Type B pancreatic cell (in vitro differentiated cells): ENCODE results near the gene ASMTL. TPM values are rescaled to one million over a fixed set of nuclear protein-coding genes. Genes with fewer than 3 reads are reported as not detected.
A peak's percentile ranks its signal among the peaks of the same experiment; 100 is the strongest.
"Not testable (repeated sequence)": the region's sequence is repeated elsewhere in the genome, so short reads cannot be mapped to it uniquely, and the experiment has no call there.

Experiments used
- DNase-seq: peaks from one replicate; pipeline ENCODE4 v3.0.0; 2021; ENCODE audit warnings: mixed read lengths; ENCODE audit not compliant: unreplicated experiment; ENCODE audit errors: extremely low spot score
- H3K27ac Mint-ChIP-seq: 2 replicates; pipeline ENCODE4 v1.8.0; 2021; ENCODE audit warnings: mild to moderate bottlenecking, mixed read lengths
- H3K27me3 Mint-ChIP-seq: 2 replicates; pipeline ENCODE4 v1.8.0; 2021; ENCODE audit warnings: mixed read lengths
- H3K36me3 Mint-ChIP-seq: 2 replicates; pipeline ENCODE4 v1.8.0; 2021; ENCODE audit warnings: mixed read lengths
- H3K4me1 Mint-ChIP-seq: one replicate; pipeline ENCODE4 v1.8.0; 2021; ENCODE audit warnings: mixed read lengths; ENCODE audit not compliant: unreplicated experiment
- H3K4me3 Mint-ChIP-seq: 2 replicates; pipeline ENCODE4 v1.8.0; 2021; ENCODE audit warnings: mild to moderate bottlenecking, mixed read lengths
- H3K9me3 Mint-ChIP-seq: 2 replicates; pipeline ENCODE4 v1.8.0; 2021; ENCODE audit warnings: mixed read lengths
- CTCF ChIP-seq: fragments of 200-600 bp; sonication (generic); conservative IDR thresholded peaks from 2 replicates; pipeline ENCODE4 v1.5.0; 2021; ENCODE audit warnings: antibody characterized with exemption, mild to moderate bottlenecking
- total RNA-seq: library from RNA; stranded (reverse); gene quantifications from 2 replicates; pipeline ENCODE4 v1.2.1, GENCODE V29; 2021; ENCODE audit warnings: low replicate concordance

The ASMTL gene
- total RNA-seq, 1 donor from 2014 or later, result 31.5 TPM

DNA sequence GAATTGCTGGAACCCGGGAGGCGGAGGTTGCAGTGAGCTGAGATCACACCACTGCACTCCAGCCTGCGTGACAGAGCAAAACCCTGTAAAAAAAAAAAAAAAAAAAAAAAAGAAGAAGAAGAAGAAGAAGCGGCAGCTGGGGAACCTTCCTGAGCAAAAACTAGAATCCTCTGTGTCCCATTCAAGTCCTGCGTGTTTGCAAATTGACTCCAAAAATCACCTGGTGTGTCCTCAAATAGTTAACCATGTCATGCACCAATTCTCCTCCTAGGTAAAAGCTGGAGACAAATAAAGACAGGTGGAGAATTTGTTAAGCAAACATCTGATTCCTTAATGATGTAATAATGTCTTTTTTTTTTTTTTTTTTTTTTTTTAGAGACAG lies 31.9 kb upstream of the ASMTL start:
- Mint-ChIP-seq H3K27ac (no peak overlapping the region), H3K4me1 (peaks cover 8% of the 10 kb centered on the region), H3K9me3 (no peaks in the 10 kb centered on the region), H3K27me3 (peaks cover 8% of the 10 kb centered on the region), H3K36me3 (no peaks in the 10 kb centered on the region), H3K4me3 (no peak overlapping the region)
- DNase-seq, result no peak
- TF ChIP-seq CTCF, result no peak

DNA sequence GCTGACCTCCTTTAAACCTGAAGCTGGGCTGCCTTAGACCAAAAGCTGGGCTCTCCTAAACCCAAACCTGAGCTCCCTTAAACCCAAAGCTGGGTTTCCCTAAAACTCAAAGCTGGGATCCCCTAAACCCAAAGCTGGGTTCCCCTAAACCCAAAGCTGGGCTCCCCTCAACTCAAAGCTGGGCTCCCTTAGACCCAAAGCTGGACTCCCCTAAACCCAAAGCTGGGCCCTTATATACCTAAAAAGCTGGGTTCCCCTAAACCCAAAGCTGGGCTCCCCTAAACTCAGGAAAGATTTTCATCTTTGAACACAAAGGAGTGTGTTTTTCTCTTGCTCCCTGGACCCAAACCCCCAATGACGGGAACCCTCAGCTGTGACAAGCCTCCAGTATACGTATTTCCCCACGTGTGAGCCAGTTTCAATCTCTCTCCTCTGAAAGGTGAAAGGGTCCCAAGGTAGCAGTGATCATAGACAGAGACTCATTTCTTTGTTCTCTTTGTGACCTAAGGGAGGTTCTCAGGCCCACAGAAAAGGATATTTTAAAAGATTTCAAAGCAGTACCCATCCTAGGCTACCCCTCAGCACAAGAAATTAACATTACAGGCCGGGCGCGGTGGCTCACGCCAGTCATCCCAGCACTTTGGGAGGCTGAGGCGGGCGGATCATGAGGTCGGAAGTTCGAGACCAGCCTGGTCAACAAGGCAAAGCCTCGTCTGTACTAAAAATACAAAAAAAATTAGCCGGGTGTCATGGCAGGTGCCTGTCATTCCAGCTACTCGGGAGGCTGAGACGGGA lies 31.3 kb upstream of the ASMTL start:
- Mint-ChIP-seq H3K27me3 (peaks cover 13% of the 10 kb centered on the region), H3K4me3 (no peak overlapping the region), H3K4me1 (peaks cover 8% of the 10 kb centered on the region), H3K9me3 (peaks cover 6% of the 10 kb centered on the region), H3K27ac (no peak overlapping the region), H3K36me3 (no peaks in the 10 kb centered on the region)
- DNase-seq, result peak; percentile 31
- no peak for TF ChIP-seq CTCF

DNA sequence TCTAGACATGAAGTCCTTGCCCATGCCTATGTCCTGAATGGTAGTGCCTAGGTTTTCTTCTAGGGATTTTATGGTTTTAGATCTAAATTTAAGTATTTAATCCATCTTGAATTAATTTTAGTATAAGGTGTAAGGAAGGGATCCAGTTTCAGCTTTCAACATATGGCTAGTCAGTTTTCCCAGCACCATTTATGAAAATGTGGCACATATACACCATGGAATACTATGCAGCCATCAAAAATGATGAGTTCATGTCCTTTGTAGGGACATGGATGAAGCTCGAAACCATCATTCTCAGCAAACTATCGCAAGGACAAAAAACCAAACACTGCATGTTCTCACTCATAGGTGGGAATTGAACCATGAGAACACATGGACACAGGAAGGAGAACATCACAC lies 29.8 kb upstream of the ASMTL start:
- H3K9me3 Mint-ChIP-seq, DNase-seq, H3K27ac Mint-ChIP-seq, H3K4me1 Mint-ChIP-seq, H3K36me3 Mint-ChIP-seq, H3K4me3 Mint-ChIP-seq: not testable (repeated sequence)
- H3K27me3 Mint-ChIP-seq, result peaks cover 17% of the 10 kb centered on the region

DNA sequence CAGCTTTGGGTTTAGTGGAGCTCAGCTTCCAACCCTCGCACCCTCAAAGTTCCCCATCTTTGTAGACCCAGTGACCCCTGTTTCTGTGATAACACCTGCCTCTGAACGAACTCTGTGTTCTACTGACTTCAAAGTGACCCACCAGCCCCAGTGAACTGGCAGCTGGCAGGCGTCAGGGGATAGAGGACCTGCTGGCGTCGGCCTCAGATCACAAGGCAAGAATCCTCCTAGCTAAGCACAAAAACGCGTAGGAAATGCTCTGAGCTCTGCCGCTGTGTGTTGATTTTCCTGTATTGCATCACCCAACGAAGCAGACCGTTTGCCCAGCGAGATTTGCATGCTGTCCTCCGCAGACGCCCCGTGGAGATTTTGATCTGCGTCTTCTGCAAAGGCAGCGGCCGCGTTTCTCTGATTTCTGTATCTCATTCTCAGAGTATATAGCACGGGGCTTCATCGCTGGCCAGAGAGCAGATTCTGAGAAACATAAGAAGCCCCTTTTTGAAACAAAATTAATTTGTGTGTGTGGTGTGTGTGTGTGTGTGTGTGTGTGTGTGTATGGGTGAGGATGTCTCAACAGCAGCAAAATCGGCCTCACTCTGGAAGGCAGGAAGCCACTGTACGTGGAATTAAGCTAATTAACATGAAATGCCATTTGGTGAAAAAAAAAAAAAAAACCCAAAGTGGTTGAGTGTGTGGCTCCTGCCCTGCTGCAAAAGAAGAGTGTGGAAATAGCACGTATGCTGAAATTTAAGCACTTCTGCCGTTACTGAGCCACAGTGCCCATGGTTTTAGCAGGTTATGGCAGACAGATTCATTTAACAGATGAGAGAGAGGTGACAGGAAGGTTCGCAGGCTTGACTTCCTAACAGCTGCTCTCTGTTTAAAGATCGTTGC lies 29.2 kb upstream of the ASMTL start:
- no peak for TF ChIP-seq CTCF
- peak overlapping the region; percentile 81 for H3K4me3 Mint-ChIP-seq
- H3K27me3 Mint-ChIP-seq, result peaks cover 17% of the 10 kb centered on the region

GRCh38 chrX:1480082-1480785 lies 27.5 kb upstream of the ASMTL start:
- H3K27me3 Mint-ChIP-seq, result peaks cover 17% of the 10 kb centered on the region
- H3K9me3 Mint-ChIP-seq, result peaks cover 10% of the 10 kb centered on the region
- H3K36me3 Mint-ChIP-seq, result no peaks in the 10 kb centered on the region
- no peak overlapping the region for H3K27ac Mint-ChIP-seq
- H3K4me1 Mint-ChIP-seq, result peaks cover 8% of the 10 kb centered on the region
- DNase-seq, result peak; percentile 43
- no peak overlapping the region for H3K4me3 Mint-ChIP-seq
- TF ChIP-seq CTCF, result no peak

More for the DNA sequence above, 29.2 kb upstream of the ASMTL start:
- peaks cover 8% of the 10 kb centered on the region for H3K4me1 Mint-ChIP-seq
- H3K27ac Mint-ChIP-seq, result peak overlapping the region; percentile 68
- H3K36me3 Mint-ChIP-seq, result no peaks in the 10 kb centered on the region
- peak; percentile 65 for DNase-seq
- H3K9me3 Mint-ChIP-seq, result peaks cover 10% of the 10 kb centered on the region
